Fibroblast of pulmonary artery (primary cell): ENCODE results near the gene LTBP3.

Experiments
- DNase-seq: peaks from one replicate; pipeline ENCODE4 v3.0.0-alpha.2; 2010; ENCODE audit warnings: low read depth
- H3K4me3 ChIP-seq: replicated peaks from 2 replicates; pipeline ENCODE4 v1.5.1; 2011; ENCODE audit warnings: low read depth, mild to moderate bottlenecking, control low read depth, low read length, moderate library complexity
- TF ChIP-seq, protein P1 (sequence below): IDR thresholded peaks from 2 replicates; pipeline ENCODE4 v1.5.1; 2011; ENCODE audit warnings: mild to moderate bottlenecking, control low read depth, low read length, inconsistent platforms; ENCODE audit errors: missing control alignments

LTBP3 gene

GRCh38 chr11:65562020-65562419, 3.9 kb upstream of the LTBP3 start:
- H3K4me3 ChIP-seq = no peak overlapping the region
- no peak for DNase-seq
- TF ChIP-seq, protein P1, sequence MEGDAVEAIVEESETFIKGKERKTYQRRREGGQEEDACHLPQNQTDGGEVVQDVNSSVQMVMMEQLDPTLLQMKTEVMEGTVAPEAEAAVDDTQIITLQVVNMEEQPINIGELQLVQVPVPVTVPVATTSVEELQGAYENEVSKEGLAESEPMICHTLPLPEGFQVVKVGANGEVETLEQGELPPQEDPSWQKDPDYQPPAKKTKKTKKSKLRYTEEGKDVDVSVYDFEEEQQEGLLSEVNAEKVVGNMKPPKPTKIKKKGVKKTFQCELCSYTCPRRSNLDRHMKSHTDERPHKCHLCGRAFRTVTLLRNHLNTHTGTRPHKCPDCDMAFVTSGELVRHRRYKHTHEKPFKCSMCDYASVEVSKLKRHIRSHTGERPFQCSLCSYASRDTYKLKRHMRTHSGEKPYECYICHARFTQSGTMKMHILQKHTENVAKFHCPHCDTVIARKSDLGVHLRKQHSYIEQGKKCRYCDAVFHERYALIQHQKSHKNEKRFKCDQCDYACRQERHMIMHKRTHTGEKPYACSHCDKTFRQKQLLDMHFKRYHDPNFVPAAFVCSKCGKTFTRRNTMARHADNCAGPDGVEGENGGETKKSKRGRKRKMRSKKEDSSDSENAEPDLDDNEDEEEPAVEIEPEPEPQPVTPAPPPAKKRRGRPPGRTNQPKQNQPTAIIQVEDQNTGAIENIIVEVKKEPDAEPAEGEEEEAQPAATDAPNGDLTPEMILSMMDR = no peak

- TF ChIP-seq, protein P1 = no peak
- H3K4me3 ChIP-seq = no peak overlapping the region
- peak; percentile 61 for DNase-seq
These were observed 2.6 kb upstream of the LTBP3 start for GRCh38 chr11:65560555-65561418.

DNA sequence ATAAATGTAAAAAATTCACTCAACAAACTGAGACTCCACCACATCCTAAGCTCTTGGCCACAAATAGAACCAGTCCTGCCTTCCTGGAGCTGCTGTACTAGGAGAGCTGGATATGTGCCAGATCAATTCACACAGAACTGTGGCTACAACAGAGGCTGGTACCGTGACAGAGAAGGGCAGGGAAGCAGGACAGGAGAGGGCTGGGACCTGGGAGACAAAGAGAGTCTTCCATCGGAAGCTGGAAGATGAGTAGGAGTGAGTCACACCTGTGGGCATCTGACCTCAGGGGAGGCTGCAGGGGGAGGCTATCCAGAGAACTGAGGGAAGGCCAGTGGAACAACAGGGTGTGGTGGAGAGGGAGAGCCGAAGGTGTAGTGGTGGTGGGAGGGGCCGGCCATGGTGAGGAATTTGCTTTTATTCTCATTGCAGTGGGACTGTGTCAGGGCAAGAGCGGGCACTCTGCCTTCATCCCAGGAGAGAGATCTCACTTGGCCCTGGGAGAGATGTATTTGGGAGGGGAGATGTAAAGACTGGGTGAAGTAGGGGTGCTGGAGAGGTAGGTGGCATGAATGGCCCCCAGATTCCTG, 1.9 kb upstream of the LTBP3 start:
- DNase-seq = peak; percentile 62
- TF ChIP-seq, protein P1 = no peak
- no peak overlapping the region for H3K4me3 ChIP-seq

DNA sequence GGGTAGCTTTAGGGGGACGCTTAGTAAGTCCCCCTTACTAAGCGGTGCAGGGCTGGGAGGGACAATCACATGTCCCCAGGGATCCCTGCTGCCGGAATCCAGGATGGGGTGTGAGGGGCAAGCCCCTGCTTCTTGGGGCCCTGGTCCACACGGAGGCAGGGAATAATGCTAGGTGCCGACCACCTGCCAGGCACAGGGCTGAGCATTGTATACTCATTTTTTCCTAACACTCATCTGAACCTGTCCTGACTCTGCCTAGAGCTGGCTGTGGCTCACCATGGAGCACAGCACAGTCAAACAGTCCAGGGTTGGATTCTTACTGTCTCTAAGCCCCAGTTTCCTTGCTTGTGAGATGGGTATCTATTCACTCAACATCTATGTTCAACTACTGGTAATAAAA, 1.4 kb upstream of the LTBP3 start:
- TF ChIP-seq, protein P1 = no peak
- H3K4me3 ChIP-seq = no peak overlapping the region
- DNase-seq = no peak

GRCh38 chr11:65558930-65559509, 861 bp upstream of the LTBP3 start:
- peak; percentile 36 for DNase-seq
- TF ChIP-seq, protein P1 = no peak
- H3K4me3 ChIP-seq = peak overlapping the region; percentile 17

DNA sequence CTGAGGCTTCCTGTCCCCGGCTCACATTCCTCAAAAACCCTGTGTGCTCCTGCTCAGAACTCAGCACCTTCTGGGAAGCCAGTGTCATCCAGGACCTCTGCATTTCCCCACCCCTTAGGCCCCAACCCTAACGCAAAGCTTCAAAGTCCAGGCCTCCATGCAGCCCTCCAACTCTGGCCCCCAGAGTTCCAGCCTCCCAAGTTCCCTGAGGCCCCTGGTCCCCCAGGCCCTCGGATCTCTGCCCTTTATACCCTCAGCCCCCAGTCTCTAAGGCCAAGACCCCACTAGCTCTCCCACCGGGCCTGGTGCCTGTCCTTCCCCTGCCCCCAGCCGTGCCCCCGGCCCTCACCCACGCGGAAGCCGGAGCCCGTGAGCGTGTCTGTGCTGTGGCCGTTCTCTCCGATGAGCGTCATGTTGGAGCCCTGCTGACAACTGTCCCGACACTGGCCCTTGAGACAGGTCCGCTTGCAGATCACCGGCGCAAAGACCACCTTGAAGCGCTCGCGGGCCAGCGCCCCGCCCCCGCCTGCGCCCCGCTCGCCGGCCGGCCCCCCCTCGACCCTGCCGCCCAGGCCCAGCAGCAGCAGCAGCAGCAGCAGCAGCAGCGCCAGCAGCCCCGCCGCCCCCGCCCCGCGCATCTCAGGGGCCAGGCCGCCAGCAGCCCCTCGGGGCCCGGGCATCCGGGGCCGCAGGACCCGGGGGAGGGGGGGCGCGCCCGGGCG, 718 bp downstream of the LTBP3 start:
- TF ChIP-seq, protein P1 = no peak
- peak; percentile 32 for DNase-seq
- peak overlapping the region; percentile 60 for H3K4me3 ChIP-seq
